ENCODE results near the gene KPNA3.

DNA sequence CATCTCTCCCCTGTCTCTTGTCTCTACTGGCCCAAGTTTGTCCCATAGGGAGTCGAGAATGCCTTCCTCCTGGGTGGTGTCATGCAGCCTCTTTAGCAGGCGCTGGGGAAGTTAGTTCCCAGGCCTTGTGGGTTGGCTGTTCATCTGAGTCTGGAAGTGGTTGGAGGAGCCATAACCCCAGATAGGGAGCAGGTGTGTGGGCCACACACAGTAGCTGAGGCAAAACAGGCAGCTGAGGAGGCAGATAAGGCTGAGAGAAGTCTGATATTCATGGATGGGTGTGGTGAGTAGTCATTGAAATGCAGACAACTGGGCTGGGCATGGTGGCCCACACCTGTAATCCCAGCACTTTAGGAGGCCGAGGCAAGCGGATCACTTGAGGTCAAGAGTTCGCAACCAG lies 40.9 kb upstream of the KPNA3 start:
- TF ChIP-seq STAT1 (IDR thresholded peaks at IDR 0.05; ENCODE audit: unreplicated experiment) (no peak), EZH2 (IDR thresholded peaks at IDR 0.05; ENCODE audit: low read depth, unreplicated experiment) (no peak), ZNF114 (CRISPR knock-in tag; IDR thresholded peaks at IDR 0.05) (no peak), POLR2AphosphoS5 (IDR thresholded peaks at IDR 0.05; ENCODE audit: low read depth) (no peak), EZH2phosphoT487 (IDR thresholded peaks at IDR 0.05; ENCODE audit: unreplicated experiment) (no peak), CREB1 (CRISPR knock-in tag; IDR thresholded peaks at IDR 0.05; ENCODE audit: low read depth) (no peak), JUNB (IDR thresholded peaks at IDR 0.05; ENCODE audit: unreplicated experiment) (no peak), NANOG (IDR thresholded peaks at IDR 0.05; ENCODE audit: borderline replicate concordance) (no peak)
- TF ChIP-seq, protein P1, sequence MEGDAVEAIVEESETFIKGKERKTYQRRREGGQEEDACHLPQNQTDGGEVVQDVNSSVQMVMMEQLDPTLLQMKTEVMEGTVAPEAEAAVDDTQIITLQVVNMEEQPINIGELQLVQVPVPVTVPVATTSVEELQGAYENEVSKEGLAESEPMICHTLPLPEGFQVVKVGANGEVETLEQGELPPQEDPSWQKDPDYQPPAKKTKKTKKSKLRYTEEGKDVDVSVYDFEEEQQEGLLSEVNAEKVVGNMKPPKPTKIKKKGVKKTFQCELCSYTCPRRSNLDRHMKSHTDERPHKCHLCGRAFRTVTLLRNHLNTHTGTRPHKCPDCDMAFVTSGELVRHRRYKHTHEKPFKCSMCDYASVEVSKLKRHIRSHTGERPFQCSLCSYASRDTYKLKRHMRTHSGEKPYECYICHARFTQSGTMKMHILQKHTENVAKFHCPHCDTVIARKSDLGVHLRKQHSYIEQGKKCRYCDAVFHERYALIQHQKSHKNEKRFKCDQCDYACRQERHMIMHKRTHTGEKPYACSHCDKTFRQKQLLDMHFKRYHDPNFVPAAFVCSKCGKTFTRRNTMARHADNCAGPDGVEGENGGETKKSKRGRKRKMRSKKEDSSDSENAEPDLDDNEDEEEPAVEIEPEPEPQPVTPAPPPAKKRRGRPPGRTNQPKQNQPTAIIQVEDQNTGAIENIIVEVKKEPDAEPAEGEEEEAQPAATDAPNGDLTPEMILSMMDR (conservative IDR thresholded peaks at IDR 0.05; ENCODE audit: low read depth in 2 of 2) = no peak
- TF ChIP-seq, protein P2, sequence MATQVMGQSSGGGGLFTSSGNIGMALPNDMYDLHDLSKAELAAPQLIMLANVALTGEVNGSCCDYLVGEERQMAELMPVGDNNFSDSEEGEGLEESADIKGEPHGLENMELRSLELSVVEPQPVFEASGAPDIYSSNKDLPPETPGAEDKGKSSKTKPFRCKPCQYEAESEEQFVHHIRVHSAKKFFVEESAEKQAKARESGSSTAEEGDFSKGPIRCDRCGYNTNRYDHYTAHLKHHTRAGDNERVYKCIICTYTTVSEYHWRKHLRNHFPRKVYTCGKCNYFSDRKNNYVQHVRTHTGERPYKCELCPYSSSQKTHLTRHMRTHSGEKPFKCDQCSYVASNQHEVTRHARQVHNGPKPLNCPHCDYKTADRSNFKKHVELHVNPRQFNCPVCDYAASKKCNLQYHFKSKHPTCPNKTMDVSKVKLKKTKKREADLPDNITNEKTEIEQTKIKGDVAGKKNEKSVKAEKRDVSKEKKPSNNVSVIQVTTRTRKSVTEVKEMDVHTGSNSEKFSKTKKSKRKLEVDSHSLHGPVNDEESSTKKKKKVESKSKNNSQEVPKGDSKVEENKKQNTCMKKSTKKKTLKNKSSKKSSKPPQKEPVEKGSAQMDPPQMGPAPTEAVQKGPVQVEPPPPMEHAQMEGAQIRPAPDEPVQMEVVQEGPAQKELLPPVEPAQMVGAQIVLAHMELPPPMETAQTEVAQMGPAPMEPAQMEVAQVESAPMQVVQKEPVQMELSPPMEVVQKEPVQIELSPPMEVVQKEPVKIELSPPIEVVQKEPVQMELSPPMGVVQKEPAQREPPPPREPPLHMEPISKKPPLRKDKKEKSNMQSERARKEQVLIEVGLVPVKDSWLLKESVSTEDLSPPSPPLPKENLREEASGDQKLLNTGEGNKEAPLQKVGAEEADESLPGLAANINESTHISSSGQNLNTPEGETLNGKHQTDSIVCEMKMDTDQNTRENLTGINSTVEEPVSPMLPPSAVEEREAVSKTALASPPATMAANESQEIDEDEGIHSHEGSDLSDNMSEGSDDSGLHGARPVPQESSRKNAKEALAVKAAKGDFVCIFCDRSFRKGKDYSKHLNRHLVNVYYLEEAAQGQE (IDR thresholded peaks at IDR 0.05; ENCODE audit: unreplicated experiment) = no peak
- TF ChIP-seq, protein P3, sequence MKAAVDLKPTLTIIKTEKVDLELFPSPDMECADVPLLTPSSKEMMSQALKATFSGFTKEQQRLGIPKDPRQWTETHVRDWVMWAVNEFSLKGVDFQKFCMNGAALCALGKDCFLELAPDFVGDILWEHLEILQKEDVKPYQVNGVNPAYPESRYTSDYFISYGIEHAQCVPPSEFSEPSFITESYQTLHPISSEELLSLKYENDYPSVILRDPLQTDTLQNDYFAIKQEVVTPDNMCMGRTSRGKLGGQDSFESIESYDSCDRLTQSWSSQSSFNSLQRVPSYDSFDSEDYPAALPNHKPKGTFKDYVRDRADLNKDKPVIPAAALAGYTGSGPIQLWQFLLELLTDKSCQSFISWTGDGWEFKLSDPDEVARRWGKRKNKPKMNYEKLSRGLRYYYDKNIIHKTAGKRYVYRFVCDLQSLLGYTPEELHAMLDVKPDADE (IDR thresholded peaks at IDR 0.05) = no peak

Measured in GM23338 (cell line).